GM19463 (cell line): ENCODE data around the gene GNAT3.

ENCODE experiments used
- ATAC-seq: cut with Tn5 transposase; IDR thresholded peaks from one replicate; pipeline ENCODE4 v1.9.1; 2021; ENCODE audit warnings: mild to moderate bottlenecking, moderate library complexity; ENCODE audit not compliant: unreplicated experiment

The GNAT3 gene

DNA sequence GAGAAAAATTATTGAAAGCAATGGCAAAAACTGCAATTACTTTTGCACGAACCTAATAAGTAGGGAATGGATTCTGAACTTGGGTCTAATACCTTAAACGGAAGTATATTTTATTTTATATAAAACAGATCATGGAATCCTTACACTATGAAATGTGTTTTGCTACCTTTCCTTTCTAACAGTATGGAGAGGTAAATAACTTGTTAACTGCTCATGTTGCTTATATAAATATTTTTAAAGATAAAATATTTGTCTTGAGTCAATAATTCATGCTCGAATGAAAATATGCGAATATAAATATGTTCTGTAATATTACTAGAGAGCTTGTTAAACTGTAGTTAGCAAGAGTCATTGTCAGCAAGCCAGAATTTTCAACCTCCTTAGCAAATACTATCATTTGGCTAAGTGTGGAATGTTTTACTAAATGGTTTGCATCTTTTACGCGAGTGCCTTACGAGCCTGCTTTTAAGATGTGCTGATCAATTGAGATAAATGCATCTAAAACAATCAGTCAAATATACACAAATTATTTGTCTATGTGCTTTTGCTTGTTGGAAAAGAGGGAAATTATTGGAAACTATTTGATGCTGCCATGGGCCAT lies 5.9 kb downstream of the GNAT3 start:
- no peak for ATAC-seq

DNA sequence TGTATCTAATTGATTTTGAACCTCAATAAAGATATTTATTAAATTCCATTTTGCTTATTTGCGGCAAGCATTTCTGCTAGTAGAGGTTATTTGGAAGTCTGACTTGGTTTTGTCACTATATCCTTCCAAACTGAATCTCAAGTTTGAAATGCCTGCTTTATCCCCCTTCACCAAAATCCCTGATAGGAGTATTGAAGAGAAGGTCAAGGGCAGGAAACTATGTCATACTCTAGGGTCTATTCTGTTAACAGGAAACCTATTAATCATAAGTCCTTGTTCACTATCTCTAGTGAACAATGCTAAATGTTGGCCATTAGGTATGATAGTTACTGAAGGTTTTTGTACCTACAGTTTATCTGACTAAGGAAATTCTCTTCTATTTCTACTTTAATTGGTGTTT lies 11.5 kb downstream of the GNAT3 start:
- no peak for ATAC-seq

DNA sequence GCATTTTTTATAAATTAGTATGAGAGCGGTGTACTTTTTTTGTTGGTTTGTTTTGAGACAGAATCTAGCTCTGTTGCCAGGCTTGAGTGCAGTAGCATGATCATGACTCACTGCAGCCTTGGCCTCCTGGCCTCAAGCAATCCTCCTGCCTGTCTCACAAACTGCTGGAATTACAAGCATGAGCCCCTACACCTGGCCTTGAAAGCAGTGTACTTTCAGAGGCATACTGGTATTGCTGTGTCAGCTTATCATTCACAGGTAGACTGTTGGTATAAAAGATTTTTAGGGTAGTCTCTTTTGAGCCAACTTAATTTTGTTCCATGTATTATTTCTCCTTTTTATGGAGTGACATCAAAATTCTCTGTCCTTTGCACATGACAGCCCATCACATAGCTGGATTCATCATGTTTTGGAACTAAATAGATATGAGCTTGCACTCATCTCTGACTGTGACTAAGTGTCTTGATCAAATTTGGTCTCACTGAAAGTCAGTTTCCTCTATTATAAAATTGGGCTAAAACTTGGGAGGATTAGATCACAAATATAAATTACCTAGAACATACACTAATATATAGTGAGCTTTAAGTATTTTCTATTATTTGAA lies 12.4 kb downstream of the GNAT3 start:
- no peak for ATAC-seq

DNA sequence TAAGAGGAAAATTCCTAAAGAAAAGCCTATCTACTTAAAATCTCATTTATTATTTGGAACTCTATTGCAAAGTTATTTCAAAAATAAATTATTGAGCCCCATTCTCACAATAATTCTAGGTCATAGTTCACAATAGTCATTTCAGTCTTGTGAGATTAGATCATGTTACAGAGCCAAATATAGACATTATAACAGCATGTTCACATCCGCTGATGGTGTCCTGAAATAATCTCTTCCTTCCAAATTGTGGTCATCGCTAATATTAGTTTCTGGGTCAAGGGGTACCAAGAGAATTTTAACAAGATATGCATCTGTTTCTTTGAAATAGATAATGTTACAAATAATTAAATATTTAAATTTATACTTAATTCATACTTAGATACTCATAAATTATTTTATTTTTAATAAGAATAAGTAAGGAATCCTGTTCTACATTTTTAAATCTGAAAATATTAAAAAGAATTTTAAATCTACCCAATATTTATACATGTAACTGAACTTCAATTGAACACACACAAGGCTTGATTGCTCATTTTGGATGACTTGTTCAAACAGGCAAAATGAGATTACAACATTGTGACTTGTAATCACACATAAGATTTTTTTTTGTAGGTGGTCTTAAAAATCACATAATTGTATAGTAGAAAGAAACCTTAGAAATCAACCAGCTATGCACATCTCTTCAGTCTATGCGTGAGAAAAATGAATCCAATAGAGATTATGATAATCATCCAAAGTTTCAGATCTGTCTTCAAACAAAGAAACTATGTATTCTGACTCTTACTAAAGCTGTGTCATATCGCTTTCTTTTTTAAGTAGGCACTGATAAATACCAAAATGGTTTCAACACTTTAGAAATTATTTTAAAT lies 13.1 kb downstream of the GNAT3 start:
- no peak for ATAC-seq

DNA sequence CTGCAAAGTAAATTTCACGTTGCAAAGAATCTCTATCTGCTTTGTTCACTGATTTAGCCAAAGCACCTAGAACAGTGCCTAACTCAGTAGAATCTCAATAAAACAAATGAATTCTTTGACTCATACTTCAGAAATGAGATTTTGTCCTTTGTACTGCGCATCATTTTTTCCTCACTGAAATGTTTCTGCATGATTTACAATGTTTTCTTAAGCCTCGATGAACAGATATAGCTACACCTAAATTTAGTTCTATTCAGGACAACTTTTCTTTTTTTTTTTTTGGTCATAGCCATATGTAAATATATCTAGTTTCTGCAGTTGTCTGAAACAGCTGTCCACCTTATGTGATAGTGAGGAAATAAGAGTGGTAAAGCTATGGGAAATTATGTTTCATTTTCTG lies 15.3 kb downstream of the GNAT3 start:
- ATAC-seq = no peak

DNA sequence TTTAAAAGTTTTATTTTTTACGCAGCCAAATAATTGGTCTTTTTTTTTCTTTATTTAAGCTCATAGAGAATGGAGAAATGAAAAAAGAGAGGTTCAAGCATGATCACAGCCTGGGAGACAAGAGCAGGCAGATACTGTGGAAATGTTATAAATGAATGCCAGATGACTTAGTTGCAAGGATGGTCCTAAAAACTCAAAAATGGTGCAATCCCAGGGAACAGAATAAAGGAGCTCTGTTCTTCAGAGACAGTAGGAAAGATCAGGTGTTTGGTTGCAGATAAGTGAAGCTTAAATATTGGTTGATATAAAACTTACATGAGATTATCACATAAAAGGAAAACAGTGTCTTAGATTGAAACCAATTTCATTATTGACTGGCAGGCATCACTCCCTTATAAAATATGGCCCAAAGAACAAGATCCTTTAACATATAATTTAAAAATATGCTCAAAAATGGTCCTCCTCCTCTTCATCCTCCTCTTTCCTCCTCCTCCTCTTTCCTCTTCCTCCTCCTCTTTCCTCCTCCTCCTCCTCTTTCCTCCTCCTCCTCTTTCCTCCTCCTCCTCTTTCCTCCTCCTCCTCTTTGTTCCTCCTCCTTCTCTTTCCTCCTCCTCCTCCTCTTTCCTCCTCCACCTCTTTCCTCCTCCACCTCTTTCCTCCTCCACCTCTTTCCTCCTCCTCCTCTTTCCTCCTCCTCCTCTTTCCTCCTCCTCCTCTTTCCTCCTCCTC lies 18.6 kb downstream of the GNAT3 start:
- no peak for ATAC-seq

DNA sequence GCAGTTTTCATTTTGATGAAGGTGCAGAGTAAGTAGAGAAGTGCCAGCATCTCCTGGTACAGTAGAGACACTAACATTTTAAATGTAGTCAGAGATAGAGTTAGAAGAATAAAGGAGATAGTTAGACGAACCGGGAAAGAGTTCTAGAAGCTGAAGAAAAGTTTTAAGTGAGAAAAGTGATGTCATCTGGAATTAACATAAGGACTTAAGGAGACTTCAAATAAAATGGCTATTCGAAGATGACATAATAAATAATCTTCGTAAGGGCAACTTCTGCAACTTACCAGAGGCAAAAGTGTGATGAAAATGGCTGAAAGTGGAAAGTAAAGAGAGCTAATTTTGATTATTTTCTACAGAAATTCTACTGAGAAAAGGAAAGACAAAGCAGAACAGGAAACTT lies 20.4 kb downstream of the GNAT3 start:
- ATAC-seq = no peak

DNA sequence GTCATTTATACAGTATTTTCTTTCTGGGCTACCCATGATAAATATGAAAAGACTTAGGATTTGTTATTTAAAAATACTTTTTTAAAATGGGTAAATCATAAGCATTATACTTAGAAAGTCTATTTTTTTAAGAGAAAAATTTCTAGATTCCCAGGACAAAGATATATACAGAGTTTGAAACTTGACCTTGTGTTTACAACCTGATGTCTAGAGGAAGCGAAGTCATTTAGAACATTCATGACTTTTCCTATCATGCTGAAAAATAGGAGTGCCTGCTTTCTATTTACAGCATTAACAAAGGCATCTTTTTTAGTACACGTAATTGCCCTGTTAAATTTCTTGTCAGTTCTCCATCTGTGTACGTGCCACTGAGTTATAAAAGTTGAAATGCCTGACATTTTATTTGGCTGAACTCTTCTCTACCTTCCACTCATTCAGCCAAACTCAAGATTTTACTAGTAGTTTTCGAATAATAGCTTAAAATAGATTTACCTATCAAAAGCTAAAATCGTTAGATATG lies 23.0 kb downstream of the GNAT3 start:
- no peak for ATAC-seq

DNA sequence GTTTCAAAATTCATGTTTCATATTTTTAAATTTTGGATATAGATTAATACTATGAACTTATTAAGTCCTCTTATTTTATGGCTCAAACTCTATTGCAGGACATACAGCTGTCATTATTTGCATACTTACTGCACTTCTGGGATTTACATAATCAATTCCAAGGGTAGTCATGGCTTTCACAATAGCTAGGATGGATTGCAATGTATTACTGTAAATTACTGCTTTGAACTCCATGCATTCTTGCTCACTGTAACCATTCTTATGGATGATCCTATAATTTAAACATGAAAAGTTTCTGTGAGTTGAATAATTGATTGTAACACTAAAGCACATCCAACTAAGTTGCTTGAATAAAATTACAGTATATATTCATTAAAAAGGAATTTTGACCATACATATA lies 23.5 kb downstream of the GNAT3 start:
- ATAC-seq = no peak

DNA sequence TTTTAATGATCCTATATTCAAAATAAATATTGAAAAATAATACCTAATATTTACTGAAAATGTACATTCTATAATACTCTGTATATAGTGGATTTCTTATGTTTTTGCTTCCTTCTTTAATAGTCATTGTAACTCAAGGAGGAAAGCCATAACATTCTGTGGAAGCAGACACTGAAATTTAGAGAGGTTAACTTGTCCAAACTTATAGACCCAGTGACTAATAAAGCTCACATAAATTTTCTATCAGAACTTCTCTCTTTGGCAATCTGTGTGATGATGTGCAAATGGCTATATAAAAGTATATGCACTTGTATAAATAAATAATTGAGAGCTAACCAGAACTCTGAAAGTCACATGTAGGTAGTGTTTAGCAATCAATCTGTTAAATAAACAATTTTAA lies 26.1 kb downstream of the GNAT3 start:
- ATAC-seq = no peak

DNA sequence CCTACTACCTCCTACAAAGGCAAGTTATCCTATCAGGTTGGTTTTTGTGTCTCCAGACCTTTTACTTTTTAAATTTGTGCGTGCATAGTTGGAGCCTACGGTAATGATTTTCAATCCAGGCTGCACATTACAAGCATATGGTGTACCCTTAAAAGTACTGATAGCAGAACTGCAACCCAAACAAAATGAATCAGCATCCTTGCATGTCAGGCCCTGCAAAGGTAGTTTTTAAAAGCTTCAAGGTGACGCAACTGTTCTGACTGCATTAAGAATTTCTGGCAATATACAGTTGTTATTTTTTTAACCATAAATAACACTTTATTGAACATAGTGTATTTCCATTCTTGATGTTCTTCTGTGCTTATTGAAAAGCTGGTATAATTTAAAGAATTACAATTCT lies 28.9 kb downstream of the GNAT3 start:
- no peak for ATAC-seq

DNA sequence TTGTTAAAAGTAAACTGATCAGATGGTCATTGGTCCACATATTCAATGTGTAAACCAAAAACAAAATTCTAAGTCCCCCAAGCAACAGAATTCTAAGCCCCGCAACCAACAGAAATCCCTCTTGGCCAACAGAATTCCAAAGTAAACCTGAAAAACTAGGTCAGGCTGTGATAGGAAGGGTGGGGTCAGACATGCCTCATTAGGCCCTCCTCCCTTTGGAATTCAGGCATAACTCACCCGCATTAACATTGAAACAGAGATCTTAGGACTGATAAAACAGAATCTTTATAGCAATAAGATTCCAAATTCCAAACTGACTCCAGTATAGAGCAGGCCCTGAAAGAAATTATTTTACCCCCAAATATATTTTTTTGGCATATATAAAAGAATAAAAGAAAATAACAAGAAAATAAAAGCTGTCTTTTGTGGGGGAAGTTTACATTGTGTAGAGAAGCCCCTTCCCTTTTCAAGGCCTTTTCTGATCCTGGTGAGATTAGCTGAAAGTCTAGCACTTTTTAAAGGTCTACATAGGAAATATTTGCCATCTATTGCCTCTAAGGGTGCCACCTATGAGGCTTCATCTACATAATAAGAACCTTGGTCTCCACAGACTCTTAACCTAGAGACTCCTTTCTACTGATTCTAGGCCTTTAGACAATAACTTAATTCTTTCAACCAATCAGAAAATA lies 30.5 kb downstream of the GNAT3 start:
- ATAC-seq = no peak

DNA sequence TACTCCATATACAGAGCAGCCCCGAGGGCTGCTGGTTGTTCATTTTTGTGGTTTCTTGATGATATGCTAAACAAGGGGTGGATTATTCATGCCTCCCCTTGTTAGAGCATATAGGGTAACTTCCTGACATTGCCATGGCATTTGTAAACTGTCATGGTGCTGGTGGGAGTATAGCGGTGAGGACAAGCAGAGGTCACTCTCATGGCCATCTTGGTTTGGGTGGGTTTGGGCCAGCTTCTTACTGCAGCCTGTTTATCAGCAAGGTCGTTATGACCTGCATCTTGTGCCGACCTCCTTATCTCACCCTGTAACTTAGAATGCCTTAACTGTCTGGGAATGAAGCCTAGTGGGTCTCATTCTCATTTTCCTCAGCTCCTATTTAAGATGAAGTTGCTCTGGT lies 31.3 kb downstream of the GNAT3 start:
- no peak for ATAC-seq

DNA sequence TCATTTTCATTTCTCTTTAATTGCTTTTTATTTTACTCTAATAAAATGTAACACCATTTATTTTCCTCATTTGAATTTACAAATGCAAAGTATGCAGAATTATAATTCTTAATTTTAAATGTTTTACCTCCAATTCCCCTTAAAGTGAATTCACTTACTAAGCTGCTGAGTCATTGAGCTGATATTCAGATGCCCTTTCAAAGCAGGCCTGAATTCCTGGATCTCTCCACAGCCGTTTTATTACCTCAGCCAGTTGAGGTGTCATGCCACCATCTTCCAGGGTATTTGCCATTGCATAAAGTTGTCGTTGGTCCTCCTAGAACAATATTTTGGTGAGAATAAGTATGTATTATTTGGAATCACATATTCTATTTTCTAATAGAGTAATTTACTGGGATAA lies 33.2 kb downstream of the GNAT3 start:
- ATAC-seq = no peak

DNA sequence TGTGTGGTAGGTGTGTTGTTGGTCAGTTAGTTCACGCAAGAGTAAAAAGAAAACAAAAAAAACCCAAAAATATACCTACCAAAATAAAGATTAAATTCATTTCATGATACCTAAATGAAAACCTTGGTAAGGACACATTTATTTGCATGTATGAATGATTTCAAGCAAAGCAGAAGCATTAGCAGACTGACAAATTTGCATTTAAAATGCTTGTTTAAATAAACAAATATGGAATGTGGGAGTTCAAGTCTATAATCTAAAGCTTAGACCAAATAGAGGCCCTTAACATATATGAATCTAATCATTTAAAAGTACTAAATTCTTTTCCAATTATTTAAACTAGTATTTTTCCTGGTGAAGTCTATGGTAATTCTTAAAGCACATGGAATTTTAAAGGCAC lies 35.8 kb downstream of the GNAT3 start:
- ATAC-seq = no peak

DNA sequence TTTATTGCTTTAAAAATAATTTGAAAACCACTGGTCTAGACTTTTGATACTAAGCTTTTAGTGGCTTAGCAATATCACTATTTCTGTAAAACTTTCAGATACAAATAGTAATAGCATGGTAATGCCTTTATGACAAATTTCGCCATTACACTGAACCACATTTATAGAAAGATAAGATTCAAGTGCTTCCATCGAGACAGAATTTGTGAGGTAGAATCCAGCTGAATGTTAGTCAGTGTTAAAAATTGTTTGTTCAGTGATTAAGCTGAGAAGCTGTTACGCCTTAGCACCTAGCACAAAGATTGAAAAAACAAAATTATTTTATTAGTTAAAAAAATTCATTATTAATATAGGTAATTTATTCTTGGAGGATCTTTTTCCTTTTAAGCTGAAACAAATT lies 36.5 kb downstream of the GNAT3 start:
- ATAC-seq = no peak

DNA sequence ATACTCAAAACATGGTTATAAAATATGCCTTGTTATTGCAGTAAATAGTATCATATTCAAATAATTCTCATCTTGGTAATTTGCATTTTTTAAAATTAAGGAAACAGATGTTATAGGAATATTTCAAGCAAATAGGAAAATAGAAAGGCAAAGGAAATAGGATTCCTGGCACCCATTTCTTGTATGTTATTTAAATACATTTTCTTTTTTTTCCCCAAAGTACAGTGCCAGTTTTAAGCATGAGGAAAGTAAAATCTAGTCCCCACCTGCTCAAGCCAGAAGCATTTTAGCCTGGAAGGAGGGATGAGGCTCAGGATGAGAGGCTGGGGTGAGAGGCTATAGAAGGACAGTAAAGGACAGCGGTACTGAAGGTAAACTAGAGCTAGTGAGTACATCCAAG lies 38.1 kb downstream of the GNAT3 start:
- no peak for ATAC-seq

DNA sequence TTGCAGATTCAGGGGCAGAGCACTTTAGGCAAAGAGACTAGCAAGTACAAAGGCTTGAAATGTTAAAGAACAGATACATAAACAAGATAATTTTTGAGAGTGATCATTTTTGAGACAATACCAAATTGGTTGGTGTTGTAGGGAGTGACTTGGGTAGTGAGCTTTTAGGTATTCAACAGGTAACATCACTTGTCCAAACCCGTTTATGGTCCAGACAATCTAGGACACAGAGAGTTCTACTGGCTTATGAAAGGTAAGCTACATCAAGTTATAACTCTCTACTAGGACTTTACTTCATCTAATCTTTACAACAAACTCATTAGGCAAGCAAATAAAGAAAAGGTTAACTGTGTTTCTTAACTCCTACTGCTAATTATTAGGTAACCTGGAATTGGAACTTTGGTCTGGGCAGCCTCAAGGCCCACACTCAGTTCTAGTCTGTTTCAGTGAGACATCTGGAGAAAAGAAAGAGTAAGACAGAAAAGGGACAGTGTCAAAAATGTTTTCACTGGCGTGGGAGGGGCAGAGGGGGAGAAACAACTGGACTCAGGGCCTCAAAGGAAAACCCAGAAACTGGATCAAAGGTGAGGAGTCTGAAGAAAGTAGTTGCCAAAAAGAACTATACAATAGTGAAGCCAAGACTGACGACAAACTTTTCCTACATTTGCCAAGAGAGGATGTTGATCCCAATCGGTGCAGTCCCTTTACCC lies 39.2 kb downstream of the GNAT3 start:
- no peak for ATAC-seq

DNA sequence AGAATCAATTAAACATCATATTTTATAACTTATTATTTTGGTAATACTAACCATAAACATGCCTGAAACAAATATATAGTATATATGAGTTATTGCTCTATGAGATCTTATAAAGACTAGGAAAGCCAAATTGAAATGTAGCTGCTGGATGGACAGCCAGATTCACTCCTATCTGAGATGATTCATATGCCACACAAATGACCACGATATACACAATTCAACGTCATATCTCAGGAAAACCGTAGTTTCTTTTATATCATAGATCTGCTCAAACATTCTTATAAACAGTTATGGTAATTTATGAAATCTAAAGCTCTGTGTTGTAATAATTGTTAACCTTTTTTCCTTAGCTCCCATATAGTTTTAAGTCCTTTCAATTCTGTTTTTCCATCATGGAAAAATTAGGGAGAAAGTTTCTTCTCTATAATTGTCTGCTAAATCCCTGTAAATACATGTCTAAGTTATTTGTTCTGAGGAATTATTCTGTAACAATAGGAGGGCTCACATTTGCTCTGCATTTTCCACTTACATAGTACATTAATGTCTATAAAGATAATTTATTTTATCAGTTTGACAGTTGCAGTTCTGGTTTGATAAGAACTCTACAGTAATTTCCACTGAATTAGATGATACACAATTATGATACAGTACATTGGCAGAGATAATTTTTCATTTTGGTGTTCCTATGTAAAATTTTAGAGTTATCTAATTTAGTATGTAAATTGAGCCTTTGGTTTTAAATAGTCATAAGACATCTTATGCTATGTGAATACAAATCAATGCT lies 42.7 kb downstream of the GNAT3 start:
- no peak for ATAC-seq
